ENCODE measurements around the gene DNAJC12. TPM values are rescaled to one million over a fixed set of nuclear protein-coding genes. Genes with fewer than 3 reads are reported as not detected.
"Not testable (repeated sequence)": the region's sequence is repeated elsewhere in the genome, so short reads cannot be mapped to it uniquely, and the experiment has no call there.

DNAJC12 gene
- polyA plus RNA-seq, 1 experiment: 0.13 TPM

- Histone ChIP-seq H3K36me3 (ENCODE audit: control insufficient read depth, insufficient read depth, low read length) (no peaks in the 10 kb centered on the region), H3K27me3 (ENCODE audit: control insufficient read depth, insufficient read depth, low read length) (no peaks in the 10 kb centered on the region), H3K4me3 (ENCODE audit: low read depth, low read length) (no peak overlapping the region)
- no peak for TF ChIP-seq CTCF (IDR thresholded peaks at IDR 0.05; ENCODE audit: insufficient read depth, low read depth, low read length)
- no peak for DNase-seq (ENCODE audit: low read depth)
- ChIA-PET CTCF (interaction anchor here (1.1 to 6.9 kb wide), 12 partner anchors 8 to 124 kb away, joined by 3 to 131 read pairs (median 5); partner anchors contain the start of gene CTNNA3), POLR2A (no interaction called here)
These were observed 57.0 kb downstream of the DNAJC12 start for GRCh38 chr10:67780759-67781538.

DNA sequence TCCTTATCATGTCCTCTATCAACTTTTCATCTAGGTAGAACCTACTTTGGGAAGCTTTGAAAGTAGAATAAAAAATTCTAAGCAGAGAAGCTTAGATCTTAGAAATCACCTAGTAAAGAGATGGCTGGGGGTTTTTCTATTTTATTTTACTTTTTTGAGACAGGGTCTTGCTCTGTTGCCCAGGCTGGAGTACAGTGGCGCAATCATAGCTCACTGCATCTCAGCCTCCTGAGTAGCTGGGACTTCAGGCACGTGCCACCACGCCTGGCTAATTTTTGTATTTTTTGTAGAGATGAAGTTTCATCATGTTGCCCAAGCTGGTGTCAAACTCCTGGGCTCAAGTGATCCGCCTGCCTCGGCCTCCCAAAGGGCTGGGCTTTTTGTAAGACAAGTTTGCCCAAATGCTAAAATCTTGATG lies 57.8 kb downstream of the DNAJC12 start:
- H3K36me3 ChIP-seq (ENCODE audit: control insufficient read depth, insufficient read depth, low read length); H3K4me3 ChIP-seq (ENCODE audit: low read depth, low read length); DNase-seq (ENCODE audit: low read depth); H3K27me3 ChIP-seq (ENCODE audit: control insufficient read depth, insufficient read depth, low read length); POLR2A ChIA-PET: not testable (repeated sequence)
- CTCF ChIA-PET: interaction anchor here (0.6 to 6.9 kb wide), 27 partner anchors 9 to 855 kb away, joined by 3 to 131 read pairs (median 4); partner anchors contain the start of gene CTNNA3

DNA sequence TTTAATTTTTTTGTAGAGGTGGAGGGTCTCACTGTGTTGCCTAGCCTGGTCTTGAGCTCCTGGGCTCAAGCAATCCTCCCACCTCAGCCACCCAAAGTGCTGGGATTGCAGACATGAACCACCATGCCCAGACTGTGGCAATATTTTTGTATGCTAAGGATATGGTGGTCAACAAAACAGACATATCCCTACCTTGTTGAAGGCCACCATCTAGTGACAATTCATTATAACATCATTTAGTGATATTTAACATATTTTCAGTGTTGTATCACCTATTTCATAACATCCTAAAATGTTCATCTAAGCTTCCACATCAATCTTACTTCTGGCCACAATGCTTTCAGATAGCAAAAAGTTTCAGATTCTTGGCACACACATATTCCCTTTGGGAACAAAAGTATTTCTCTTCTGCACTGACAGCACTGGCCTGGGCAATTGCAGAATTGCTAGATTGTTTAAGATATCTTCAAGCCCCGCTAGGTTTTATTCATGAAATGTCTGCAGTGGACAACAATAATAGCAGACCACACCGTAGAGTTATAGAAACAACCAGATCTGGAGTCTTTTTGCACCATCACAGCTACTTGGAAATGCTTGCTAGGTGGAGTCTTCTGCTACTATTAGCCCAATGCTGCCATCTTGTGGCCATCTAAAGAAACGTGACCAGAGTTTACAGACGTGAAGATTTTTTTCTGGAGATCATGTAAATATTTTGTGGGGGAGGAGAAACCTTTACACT lies 58.4 kb downstream of the DNAJC12 start:
- CTCF ChIA-PET: interaction anchor here (0.6 to 6.9 kb wide), 29 partner anchors 9 to 854 kb away, joined by 3 to 131 read pairs (median 4); partner anchors contain the start of gene CTNNA3
- POLR2A ChIA-PET: no interaction called here
- Histone ChIP-seq H3K27me3 (ENCODE audit: control insufficient read depth, insufficient read depth, low read length) (no peaks in the 10 kb centered on the region), H3K36me3 (ENCODE audit: control insufficient read depth, insufficient read depth, low read length) (no peaks in the 10 kb centered on the region), H3K4me3 (ENCODE audit: low read depth, low read length) (no peak overlapping the region)
- no peak for DNase-seq (ENCODE audit: low read depth)
- TF ChIP-seq CTCF (IDR thresholded peaks at IDR 0.05; ENCODE audit: insufficient read depth, low read depth, low read length): peak; percentile 76

DNA sequence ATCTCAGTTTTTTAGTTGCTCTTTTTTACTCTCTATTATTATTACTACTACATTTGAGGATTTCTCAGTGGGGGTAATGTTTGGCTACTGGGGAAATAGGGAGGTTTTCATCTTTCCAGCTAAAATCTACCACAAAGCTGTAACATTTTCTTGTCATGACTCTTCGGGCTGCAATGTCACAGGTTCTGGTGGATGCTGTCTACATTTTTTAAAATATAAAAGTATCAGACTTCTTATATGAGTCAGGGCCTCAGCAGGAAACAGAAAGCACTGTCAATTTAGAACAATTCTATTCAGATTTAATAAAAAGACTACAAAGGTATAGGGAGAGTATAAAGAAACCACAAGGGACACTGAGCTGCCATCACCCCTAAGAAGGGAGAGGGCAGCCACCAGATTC lies 61.6 kb downstream of the DNAJC12 start:
- no peaks in the 10 kb centered on the region for H3K36me3 ChIP-seq (ENCODE audit: control insufficient read depth, insufficient read depth, low read length)

GRCh38 chr10:67775279-67775678 lies 62.7 kb downstream of the DNAJC12 start:
- no peak for TF ChIP-seq CTCF (IDR thresholded peaks at IDR 0.05; ENCODE audit: insufficient read depth, low read depth, low read length)

More for the DNA sequence above, 61.6 kb downstream of the DNAJC12 start:
- ChIA-PET CTCF (interaction anchor here (0.8 to 6.9 kb wide), 2 partner anchors 10 to 80 kb away, joined by 3 to 131 read pairs; partner anchors contain the start of gene CTNNA3), POLR2A (no interaction called here)
- Histone ChIP-seq H3K27me3 (ENCODE audit: control insufficient read depth, insufficient read depth, low read length) (no peaks in the 10 kb centered on the region), H3K4me3 (ENCODE audit: low read depth, low read length) (no peak overlapping the region)
- no peak for TF ChIP-seq CTCF (IDR thresholded peaks at IDR 0.05; ENCODE audit: insufficient read depth, low read depth, low read length)
- DNase-seq (ENCODE audit: low read depth): no peak

More at GRCh38 chr10:67775279-67775678, 62.7 kb downstream of the DNAJC12 start:
- POLR2A ChIA-PET: no interaction called here
- Histone ChIP-seq H3K27me3 (ENCODE audit: control insufficient read depth, insufficient read depth, low read length) (no peaks in the 10 kb centered on the region), H3K36me3 (ENCODE audit: control insufficient read depth, insufficient read depth, low read length) (no peaks in the 10 kb centered on the region), H3K4me3 (ENCODE audit: low read depth, low read length) (no peak overlapping the region)
- no peak for DNase-seq (ENCODE audit: low read depth)
- CTCF ChIA-PET: interaction anchor here (6.9 kb wide), 1 partner anchor 78 kb away, joined by 131 read pairs; the partner anchor contains the start of gene CTNNA3

Data from BJ (cell line).